ENCODE results near the gene TPRA1.

GRCh38 chr3:127640042-127640355, 49.5 kb upstream of the TPRA1 start:
- TF ChIP-seq CTCF (IDR thresholded peaks at IDR 0.05) (no peak), POLR2A (IDR thresholded peaks at IDR 0.05) (no peak)
